Activated T-cell treated with anti-CD3 and anti-CD28 coated beads for 1 hour (primary cell): ENCODE data around the gene MSH3.
"Not testable (repeated sequence)": the region's sequence is repeated elsewhere in the genome, so short reads cannot be mapped to it uniquely, and the experiment has no call there.

Source experiments
- DNase-seq: peaks from one replicate; pipeline ENCODE4 v3.0.0-alpha.2; 2020; ENCODE audit warnings: low read depth

Gene MSH3

DNA sequence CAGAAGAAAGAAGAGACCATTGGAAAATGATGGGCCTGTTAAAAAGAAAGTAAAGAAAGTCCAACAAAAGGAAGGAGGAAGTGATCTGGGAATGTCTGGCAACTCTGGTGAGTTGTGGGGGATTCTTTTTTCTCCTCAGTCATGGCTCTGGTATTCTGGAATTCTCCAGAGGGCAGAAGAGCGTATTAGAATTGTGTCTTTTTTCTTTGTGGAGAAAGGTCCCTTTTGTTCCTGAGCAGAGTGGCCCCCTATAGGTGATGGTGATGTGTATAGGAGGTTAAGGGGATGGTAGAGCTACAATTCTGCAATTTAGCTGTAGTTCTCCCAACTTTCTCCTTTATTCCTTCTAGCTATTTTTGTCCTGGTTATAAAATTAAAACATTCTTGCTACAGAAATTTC, 2.0 kb downstream of the MSH3 start:
- no peak for DNase-seq

- no peak for DNase-seq
Measured at GRCh38 chr5:80659106-80659505, 4.7 kb downstream of the MSH3 start.

DNA sequence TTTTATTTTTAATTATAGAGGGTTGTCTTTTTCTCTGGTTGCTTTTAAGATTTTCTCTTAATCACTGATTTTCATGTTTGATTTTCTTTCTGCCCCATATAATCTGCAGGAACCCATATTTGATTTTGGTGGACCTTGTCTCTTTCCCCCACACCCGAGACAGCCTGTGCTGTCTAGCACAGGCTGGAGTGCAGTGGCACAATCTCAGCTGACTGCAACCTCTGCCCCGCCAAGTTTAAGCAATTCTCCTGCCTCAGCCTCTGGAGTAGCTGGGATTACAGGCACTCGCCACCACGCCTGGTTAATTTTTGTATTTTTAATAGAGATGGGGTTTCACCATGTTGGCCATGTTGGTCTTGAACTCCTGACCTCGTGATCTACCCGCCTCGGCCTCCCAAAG, 6.2 kb downstream of the MSH3 start:
- not testable (repeated sequence) for DNase-seq

GRCh38 chr5:80662108-80662507, 7.7 kb downstream of the MSH3 start:
- DNase-seq, result no peak

DNA sequence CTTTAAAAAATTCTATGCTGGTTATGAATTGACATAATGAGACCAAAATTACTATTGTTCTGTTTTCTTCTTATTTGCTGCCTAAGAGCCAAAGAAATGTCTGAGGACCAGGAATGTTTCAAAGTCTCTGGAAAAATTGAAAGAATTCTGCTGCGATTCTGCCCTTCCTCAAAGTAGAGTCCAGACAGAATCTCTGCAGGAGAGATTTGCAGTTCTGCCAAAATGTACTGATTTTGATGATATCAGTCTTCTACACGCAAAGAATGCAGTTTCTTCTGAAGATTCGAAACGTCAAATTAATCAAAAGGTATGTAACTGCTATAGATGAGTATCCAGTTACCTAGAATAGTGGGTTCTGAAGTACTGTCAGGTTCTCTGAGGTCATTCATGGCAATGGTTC, 10.6 kb downstream of the MSH3 start:
- DNase-seq, result no peak

- DNase-seq, result no peak
Measured at GRCh38 chr5:80667384-80667783, 12.9 kb downstream of the MSH3 start.

GRCh38 chr5:80668016-80668969, 13.8 kb downstream of the MSH3 start:
- no peak for DNase-seq

DNA sequence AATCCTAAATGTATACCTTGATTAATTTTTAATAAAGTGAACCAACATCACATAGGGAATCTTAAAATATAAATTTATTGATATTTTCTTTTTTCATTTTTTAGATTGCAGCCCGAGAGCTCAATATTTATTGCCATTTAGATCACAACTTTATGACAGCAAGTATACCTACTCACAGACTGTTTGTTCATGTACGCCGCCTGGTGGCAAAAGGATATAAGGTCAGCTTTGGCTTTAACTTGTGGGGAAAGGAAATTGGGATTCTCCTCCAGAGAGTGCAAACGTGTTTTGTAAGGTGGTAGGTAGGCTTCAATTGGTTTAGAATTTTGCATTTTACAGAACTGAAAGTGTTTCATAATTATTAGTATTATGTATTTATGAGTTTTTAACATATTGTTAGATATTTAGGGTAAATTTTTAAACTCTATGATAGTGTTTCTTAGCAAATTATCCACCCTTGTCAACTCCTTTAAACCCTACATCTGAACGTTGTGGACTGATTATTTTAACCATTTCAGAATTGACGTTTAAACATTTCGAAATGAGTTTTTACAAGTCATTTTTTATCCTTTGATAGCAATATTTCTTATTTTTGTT, 17.8 kb downstream of the MSH3 start:
- peak; percentile 62 for DNase-seq

DNA sequence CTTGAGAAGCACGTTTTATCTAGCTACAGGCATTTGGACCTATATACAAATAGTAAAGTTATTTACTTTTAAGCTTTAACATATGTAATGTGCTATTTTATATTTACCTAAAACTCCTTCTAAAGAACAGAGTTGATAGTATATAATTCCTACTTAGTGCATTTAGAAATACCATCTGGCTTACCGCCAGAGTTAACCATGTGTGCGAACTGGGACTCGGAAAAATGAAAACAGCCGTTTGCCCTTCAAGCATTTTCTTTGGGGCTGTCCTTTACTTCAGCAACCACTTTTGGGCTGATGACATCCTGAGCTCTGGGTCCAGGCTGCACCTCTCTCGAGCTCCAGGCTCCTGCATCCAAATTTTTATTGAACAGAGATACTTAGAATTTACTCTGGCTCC, 22.3 kb downstream of the MSH3 start:
- DNase-seq, result no peak

GRCh38 chr5:80686757-80687156, 32.3 kb downstream of the MSH3 start:
- DNase-seq, result no peak

DNA sequence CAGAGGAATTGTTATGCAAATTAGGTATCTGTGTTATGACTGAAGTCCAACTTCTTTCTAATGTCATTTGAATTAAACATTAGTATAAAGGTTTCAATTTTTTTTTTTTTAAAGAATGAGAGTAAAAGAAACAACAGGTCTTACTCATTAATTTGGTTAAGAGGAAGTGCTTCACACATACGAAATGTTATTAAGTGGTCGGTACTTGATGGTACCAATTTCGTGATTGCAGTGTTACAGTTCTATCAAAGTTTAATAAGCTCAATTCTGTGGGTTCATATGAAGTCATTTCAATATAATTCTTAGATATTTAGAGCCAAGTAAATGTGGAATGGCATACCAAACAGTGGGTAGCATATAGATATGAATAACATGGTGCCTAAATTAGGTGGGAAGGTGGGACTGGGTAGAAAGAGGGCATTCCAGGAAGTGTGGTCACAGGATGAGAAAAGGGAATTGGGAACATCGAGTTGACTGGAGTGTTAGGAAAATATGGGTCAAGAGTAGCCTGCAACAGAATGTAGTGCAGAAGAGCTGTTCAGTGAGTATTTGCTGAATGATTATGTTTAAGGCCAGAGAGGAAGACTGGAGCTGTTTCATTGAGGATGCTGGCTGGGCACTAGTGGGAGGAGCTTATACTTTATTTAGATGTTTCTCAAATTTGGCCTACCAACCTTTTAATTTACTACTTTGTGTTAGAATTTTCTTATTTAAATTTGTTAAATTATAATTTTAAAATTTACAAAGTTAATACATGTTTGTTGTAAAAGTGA, 34.4 kb downstream of the MSH3 start:
- DNase-seq, result no peak

DNA sequence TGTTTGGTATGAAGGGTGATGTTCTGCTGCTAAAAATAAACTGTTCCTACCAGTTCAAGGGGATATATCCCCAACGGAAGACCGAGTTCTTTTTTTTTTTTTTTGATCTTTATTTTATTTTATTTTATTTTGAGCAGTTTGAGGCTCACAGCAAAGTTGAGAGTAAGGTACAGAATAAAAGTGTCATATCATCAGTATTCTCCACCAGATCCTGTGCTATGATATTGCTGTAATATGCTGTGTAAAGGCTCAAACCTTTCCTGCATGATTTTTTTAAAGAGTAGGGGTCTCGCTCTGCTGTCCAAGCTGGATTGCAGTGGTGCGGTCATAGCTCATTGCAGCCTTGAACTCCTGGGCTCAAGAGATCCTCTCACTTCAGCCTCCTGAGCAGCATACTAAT, 35.2 kb downstream of the MSH3 start:
- DNase-seq, result no peak

- no peak for DNase-seq
Measured at GRCh38 chr5:80695666-80696065, 41.2 kb downstream of the MSH3 start.

DNA sequence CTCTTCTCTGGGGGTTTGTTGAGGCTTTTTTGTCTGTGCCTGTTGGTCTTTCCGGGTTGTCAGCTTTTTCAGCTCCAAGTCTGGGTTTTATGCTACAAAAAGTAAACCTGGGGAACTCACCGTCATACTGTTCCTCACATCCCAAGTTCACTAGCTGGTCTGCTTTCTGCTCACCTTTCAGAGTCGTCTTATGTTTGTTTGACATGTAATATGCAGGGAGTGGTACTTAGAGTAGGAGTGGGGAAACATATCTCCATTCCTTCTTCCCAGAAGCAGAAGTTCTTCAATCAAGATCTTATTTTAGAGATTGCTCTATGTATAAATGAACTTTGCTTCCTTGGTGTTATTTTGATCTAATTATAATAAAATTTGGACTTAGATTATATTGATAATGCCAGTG, 42.0 kb downstream of the MSH3 start:
- DNase-seq, result no peak

DNA sequence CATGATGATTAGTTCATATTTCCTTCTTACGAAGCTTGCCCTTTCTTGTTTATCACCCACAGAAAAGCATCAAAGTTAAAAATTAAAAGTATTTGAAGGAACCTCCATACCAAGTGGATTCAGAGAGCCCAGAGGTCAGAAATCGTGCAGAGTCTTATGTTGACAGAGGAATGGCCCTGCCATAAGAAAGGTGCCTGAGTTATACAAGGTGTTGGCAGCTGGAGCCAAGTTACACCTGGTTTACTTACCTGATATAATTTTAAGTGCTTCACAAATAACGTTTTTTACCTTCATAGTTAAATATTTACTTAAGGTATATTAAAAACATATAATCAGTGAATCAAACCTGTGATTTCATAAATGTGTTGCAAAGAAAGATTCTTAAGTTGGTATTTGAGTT, 42.6 kb downstream of the MSH3 start:
- no peak for DNase-seq

GRCh38 chr5:80698369-80698768, 43.9 kb downstream of the MSH3 start:
- DNase-seq, result no peak

- no peak for DNase-seq
Measured at GRCh38 chr5:80701597-80701996, 47.1 kb downstream of the MSH3 start.

- no peak for DNase-seq
Measured at GRCh38 chr5:80703291-80703690, 48.8 kb downstream of the MSH3 start.

DNA sequence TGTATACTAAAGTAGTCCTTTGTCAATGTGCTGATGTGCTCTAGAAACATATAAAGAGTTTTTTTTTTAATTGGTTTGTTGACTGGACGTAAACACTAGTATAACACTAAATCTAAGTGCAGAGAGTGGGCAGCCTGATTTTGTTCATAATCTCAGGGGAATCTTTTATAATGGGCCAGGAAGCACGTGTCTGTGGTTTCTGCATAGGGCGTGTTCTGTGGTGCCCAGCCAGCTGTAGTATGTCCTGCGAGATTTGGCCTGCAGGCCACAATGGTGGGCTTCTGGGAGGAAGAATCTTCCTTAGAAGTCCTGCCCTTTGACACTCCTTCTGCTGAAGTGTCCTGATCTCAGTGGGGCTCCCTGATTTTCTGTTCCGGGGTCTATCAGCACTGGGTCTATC, 49.3 kb downstream of the MSH3 start:
- no peak for DNase-seq

GRCh38 chr5:80704221-80704620, 49.8 kb downstream of the MSH3 start:
- DNase-seq, result no peak

DNA sequence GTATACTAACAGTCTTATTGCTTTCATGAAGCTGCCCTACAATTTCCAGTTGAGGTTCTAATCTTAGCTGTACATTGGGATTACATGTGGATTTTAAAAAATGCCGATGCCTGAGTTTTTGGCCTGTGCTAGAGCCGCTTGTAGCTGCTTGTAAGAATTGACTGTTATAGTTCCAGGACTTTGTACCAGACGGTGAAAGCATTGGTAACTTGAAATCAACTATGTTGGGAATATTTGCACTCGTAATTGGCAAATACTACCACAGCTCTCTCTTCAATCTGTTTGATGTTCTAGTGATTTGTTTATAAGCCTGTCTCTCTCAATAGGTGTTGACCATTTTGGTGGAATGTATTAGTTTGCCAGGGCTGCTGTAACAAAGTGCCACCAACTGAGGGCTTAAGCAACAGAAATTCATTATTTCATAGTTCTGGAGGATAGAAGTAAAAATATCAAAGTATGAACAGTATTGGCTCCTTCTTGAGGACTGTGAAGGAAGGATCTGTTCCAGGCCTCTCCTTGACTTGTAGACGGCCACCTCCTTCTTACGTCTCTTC, 50.8 kb downstream of the MSH3 start:
- DNase-seq, result no peak

- DNase-seq, result no peak
Measured at GRCh38 chr5:80705801-80706200, 51.3 kb downstream of the MSH3 start.
